HL-60/S4 treated with phorbol 12-myristate 13-acetate at 8.2 ng/mL for 4 days and 3 days (cell line): ENCODE data around the gene RABEP1.

ENCODE experiments used
- in situ Hi-C: fragments of 300-500 bp; cut with MboI; formaldehyde crosslinking; loops from 2 replicates; pipeline ENCODE4 v1.15.0; 2022; ENCODE audit warnings: low sequenced_read_pairs

Gene RABEP1

DNA sequence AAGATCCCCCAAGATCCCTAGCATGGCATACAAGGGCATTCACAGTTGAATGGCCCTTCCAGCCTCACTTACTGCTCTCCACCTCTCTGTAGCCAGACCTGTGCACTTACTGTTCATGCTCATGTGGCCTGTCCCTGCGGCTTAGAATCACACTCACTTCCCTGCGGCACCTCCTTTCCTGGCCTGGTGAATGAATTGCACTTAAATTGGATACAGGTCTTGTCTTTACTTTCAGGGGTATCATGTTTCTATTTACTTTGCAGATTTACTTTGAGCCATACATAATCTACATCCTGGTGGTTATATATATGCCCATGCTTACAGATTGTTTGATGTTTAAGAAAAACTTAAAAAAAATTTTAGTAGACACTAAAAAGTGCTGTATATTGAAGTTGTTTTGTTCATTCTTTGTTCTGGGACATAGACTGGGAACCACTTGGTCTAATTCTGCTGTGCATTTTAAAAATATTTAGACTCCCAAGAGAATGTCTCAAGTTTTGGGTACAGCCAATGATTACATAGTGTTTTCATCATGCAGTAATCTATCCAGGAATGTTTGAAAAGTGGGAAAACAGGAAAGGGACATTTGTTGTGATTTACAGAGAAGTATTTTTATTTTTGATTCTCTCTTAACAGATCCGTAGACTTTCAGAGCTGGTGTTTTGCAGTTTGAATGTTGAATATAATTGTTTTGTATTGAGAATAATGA lies 73.5 kb downstream of the RABEP1 start:
- in situ Hi-C loops, result no loop called here

DNA sequence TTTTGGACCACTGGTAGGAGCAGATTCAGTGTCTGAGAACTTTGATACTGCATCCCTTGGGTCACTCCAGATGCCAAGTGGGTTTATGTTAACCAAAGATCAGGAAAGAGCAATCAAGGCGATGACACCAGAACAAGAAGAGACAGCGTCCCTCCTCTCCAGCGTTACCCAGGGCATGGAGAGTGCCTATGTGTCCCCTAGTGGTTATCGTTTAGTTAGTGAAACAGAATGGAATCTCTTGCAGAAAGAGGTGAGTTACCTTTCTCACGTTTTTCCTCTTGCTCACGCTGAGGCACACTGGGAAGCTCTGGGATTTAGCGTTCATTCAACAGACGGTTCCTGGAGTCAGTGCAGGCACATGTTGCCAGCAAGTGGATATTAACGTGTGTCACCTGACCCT lies 79.3 kb downstream of the RABEP1 start:
- in situ Hi-C loops, result no loop called here

DNA sequence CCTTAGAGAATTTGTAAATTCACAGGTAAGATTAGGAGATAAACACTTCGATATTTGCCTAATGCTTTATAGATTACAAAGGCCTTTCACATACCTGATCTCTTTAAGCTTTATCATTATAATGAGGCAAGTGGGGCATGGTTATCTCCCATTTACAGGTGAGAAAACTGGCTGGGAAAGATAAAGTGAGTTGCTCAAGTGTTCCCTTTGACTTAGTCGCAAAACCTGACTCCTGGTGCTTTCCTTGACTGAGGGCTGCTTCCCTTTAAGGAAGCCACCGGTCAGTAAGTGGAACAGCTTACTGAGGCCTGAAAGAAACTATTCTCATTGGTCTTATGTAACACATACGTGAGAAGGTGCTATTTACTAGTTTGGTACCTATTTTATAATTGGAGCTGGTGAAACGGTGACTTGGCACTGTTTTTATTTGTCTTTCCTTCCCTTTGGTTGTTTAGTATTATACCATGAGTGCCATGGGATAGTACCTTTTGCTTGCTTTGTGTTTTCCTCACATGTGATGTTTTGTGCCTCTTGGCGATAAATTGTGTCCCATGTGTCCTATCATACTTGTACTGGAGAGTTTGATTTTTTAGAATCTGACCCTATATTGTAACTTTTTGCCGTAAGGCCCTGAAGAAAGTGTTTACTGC lies 80.2 kb downstream of the RABEP1 start:
- in situ Hi-C loops, result no loop called here

DNA sequence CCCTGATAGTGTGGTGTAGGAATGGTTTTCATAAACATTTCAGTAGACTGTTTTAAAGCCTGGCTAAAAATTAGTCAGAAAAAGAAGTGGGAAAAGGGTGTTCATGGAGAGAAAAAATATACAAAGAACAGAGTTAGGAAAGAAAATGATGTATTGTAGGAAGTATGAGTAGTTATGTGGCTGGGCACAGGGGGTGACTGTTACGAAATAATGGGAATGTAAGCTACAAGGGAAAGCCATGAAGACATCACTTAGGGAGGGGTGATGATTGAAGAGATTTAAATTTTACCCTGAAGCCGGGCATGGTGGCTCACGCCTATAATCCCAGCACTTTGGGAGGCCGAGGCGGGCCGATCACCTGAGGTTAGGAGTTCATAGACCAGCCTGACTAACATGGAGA lies 82.1 kb downstream of the RABEP1 start:
- in situ Hi-C loops, result no loop called here

DNA sequence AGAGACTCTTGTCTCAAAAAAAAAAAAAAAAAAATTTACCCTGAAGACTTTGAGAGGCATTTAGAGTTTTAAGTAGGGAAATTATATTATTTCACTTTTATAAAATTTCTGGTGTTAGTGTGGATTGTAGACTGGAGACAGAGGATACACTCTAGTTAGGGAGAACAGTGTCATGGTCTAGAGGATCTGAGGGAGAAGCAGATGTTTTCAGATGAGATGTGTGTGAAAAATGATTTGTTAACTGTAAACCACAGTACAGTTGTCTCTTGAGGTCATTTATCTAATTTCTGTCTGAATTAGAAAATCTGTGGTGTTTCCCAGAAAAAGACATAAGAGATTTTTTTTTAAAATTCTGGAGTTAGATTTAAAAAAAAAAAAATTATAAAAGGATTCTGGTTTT lies 82.6 kb downstream of the RABEP1 start:
- in situ Hi-C loops, result no loop called here

DNA sequence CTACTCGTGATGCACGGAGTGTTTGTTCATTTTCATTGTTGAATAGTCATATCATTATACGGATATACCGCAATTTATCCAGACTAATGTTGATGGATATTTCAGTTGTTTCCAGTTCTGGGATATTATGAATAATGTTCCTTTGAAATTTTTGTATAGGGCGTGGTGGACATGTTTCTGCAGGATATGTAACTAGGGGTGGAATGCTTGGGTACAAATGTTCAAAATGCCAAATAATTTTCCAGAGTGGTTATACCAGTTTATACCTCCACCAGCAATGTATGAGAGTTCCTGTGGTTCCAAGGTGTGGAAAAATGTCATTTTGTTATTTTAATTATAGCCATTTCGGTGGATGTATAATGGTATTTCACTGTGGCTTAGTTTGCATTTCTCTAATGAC lies 83.7 kb downstream of the RABEP1 start:
- in situ Hi-C loops, result no loop called here

DNA sequence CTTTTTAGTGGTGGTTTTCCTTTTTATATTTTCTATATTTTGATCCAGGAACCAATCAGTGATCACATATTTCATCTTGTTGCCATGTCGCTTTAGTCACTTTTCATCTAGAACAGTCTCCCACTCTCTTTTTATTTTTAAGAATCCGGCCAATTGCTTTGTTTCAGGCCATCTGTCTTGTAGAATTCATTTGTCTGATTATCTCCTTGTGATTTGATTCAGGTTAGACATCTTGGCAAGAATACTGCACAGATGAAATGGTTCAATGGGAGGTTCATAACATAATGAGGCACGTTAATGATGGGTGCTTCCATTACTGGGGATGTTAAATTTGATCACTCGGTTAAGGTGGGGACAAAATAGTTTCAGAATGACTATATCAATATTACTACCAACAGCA lies 88.3 kb downstream of the RABEP1 start:
- in situ Hi-C loops, result no loop called here

DNA sequence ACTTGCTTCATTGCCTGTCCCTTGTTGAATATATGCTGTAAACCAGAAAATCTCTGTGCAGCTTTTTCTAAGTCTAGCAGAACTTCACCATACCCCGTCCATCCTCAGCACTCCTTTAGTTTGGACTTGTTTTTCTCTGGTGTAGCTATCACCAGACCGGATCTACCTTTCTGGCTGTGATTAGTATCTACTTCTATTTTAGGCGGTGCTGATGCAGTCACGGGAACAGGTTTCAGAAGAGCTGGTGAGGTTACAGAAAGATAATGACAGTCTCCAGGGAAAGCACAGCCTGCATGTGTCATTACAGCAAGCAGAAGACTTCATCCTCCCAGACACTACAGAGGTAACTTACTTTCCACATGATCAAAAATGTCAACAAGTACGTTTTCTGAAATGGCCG lies 91.0 kb downstream of the RABEP1 start:
- in situ Hi-C loops, result no loop called here

DNA sequence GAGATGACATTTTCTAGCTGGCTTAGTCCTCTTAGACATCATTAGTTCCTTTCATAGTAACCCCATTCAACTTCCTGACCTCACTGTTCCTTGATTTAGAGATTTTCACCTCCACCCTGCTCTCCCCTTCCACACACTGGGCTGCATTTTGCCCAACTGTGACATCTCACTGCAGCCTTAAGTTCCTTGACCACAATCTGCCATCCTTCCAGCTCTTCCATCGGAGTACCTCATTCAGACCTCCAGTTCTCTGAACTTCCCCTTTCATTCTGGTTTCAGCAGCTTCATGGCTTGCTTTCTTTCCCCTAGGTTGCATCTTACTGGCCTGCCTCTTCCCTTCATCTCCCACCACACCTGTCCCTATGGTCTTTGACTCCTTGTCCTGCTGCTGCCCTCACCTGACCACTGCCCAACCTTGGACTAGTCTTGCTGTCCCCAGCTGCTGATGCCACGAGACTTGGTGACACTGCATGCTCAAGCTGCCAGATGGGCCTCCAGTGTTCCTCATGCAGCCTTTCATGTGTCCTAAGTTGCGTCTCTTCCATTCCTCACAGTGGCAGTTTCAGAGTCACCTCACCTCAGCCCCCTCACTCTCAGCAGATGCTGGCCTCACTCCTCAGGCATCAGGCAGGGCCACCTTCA lies 96.6 kb downstream of the RABEP1 start:
- in situ Hi-C loops, result no loop called here

DNA sequence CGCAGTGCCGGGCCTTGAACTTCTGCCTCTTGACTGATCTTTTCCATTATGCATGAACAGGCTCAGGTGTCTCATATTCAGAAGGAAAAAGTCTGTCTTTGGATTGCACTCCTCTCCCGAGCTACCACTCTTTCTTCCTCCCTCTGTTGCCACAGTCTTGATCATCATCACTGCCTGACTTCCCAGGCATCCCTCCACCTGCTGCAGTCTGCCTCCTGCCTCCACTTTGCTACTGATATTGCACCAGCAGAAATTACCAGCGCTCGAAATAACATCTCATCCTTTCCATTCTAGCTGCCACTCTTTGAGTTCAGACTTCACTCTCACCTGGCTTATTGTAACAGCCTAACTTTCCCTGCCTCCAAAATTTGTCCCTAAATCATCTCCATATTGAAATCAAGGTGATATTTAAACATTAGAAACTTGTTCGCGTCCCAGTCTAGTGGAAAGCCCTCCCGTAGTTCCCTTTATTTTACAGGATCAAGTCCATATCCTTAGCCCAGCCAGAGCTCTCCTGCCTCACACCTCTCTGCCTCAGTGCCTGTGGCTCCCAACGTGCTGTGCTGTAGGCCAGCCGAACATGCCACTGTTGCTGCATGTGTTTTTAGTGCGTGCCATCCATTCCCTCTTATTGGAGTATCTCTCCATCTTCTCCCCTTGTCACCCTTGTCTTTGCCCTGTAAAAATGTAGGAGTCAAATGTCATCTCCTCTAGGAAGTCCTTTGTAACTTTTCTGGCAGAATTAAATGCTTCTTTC lies 97.4 kb downstream of the RABEP1 start:
- in situ Hi-C loops, result no loop called here

DNA sequence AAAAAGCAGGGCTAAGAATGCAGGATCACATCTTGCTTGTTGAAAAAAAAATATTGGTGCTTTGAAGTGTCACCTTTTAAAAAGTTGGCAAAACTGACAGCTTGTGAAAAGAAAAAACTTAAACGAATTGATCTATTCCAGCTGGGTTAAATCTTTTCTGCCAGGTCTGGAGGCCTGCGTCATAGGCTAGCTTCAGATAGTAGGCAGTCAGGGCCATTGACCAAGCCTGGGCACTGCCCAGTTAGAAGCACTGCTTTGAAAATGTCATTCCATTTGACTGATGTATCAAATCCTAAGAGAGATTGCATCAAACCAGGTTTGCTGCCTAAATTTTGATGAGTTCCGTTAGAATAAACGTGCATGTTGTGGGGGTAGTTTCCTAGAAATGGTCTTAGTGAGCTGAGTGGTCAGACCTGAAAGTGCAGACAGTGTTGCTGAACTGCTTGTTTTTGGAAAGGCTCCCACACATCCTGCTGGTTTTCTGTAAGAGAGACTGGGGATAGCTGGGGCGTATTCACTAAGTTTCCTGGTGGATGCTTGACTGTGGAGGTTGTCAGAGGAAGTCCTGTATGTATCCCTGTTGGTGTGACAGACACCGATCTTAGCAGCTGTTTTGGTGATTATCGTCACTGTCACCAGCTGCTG lies 98.5 kb downstream of the RABEP1 start:
- in situ Hi-C loops, result no loop called here

DNA sequence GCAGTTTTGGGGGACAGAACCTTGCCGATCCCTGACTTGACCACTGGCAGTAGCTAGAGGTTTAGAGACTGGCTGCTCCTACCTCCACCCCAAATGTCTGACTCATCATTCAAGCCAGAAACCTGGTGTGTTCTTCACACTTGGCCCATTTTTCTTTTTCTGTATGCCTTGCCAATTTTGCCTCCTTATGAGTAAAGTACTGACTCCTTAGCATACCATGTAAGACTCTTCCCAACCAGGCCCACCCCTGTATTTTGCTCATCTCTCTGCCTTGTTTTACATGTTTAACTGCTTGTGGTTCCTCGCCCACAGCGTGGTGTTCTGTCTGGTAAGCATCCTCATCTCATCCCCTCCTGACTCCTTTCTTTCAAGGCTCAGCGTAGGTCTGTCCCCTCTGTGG lies 99.5 kb downstream of the RABEP1 start:
- in situ Hi-C loops, result no loop called here

DNA sequence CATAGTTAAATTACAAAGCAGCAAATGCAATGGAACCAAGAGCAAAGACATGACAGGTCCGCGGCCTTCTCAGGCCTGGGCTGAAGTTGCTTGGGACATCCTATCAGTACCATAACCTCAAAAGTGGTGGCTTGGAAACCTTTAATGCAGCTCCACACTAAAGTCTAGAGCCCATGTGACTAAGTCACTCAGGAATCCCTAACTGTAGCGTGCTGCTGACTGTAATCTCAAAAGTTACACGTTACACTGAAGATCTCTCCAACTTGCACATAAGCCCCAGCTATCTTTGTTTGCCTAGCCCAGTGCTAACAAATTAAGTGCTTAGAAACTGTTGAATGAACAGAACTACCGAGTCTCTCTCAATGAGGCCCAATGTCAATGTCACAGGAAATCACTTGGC lies 109.6 kb downstream of the RABEP1 start:
- in situ Hi-C loops, result no loop called here

DNA sequence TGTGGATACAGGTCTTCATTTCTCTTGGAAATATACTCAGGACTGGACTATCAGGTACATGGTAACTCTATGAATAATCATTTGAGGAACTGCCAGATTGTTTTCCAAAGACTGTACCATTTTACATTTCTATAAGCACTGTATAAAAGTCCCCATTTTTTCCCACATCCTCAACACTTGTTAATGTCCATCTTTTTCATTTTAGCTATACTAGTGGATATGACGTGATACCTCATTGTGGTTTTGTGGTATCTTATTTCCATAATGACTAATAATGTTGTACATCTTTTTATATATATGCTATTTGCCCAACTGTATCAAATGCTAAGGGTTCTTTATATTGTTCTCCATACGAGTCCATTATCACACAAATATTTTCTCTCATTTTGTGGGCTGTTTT lies 114.5 kb downstream of the RABEP1 start:
- in situ Hi-C loops, result no loop called here

DNA sequence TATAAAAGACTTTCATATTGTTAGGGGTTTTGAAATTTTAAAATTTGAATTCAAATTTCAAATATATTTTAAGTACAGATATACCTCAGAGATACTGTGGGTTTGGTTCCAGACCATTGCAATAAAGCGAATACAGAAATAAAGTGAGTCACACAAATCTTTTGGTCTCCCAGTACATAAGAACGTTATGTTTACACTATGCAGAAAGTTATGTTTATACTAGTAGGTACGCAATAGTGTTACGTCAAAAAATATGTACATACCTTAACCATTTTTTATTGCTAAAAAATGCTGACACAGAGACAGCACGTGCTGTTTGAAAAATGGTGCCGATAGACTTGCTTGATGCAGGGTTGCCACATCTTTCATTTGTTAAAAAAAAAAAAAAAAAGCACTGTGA lies 117.7 kb downstream of the RABEP1 start:
- in situ Hi-C loops, result no loop called here

DNA sequence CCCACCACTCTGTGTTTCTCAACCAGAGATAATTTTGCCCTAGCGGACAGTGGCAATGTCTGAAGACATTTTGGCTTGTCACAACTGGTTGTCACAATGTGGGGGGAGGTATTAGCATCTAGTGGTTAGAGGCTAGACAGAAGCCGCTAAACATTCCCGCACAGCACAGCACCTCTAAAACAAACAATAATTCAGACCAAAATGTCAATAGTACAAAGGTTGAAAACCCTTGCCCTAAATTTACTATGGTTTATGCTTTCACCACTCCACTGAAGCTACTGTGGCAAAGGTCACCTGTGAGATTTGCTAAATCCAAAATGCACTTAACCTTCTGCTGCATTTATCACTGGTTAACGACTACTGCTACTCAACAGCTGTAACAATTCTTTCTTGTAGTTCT lies 123.3 kb downstream of the RABEP1 start:
- in situ Hi-C loops, result no loop called here

DNA sequence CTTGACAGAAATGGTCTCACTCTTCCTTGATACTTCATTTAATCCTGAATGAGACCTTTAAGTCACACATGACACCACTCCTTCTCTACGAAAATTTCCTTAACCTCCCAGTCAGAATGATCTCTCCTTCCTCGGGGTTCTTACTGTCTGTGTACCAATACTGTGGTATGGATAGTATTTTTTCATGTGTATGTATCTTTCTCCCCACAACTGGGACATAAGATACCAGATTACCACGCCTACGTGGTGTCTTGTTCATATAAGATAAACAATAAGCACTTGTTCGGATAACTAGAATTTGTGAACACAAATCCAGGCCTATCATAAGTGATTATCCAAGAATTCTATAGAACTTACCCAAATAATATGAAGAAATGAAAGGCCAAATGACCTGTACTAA lies 126.1 kb downstream of the RABEP1 start:
- in situ Hi-C loops, result no loop called here

DNA sequence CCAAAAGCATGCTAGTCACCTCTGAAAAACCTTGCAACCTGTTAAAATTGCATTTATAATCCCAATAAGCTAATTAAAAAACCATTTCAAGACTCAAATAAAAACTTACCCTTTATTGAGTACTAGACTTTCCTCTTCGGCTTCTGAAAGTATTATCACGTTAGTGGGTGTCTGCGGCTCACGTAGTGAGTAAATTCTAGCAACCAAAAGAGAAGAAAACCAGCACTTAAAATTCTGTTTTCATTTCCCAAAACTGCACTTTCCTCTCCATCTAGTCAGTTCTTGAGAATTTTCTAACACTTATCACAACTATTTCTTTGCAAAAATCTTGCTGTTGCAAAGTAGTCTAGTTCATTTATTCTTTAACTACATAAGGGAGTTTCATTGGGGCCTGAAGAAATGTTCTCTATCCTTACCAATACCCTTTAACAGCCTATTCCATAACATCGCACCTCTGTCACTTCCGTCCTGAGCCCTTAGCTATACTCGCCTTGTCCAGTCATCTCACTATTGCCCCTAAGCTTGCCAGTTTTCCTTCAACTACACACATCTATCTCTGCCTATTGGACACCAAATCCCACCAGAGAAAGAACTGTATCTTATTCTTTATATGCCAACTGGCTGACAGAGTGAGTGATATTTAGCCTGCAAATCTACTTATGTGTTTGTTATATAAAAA lies 128.6 kb downstream of the RABEP1 start:
- in situ Hi-C loops, result no loop called here

DNA sequence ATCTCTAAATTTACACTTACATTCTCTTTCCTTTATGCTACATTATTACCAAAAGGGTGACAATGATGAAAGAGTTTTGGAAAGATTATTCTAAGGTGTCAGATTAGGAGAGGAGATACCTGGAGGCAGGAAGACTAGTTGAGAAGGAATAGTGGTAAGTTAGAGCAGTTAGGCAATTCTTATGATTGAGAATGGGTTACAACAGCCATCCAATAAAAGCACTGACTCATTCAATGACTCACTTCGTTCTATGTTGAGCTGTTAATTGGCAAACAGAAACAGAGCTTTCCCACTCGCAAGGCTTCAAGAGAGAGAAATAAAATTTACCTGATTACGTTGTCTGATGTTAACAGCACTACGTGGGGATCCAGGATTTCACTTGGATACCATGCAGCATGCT lies 131.6 kb downstream of the RABEP1 start:
- in situ Hi-C loops, result no loop called here

DNA sequence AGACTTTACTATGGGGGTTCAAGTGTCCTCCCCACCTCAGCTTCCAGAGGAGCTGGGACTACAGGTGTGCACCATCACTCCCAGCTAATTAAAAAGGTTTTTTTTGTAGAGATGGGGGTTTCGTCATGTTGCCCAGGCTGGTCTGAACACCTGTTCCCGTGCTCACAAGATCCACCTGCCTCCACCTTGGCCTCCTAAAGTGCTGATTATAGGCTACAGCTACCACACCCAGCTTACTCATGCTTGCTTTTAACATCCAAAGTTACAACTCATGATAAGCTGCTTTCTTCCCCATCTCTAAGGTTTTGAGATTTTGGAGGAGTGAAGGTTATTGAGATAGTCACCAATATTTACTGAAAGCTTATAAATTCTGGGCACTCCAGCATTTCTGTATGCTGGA lies 134.8 kb downstream of the RABEP1 start:
- in situ Hi-C loops, result no loop called here
